ENCODE results near the gene TNS2. TPM values are rescaled to one million over a fixed set of nuclear protein-coding genes. Genes with fewer than 3 reads are reported as not detected.

Gene TNS2
- total and polyA plus RNA-seq, 2 of the 13 experiments (the other 11 are each of a cell fraction or from before 2014, with no cell fraction given), result 8.9 to 20.4 TPM

DNA sequence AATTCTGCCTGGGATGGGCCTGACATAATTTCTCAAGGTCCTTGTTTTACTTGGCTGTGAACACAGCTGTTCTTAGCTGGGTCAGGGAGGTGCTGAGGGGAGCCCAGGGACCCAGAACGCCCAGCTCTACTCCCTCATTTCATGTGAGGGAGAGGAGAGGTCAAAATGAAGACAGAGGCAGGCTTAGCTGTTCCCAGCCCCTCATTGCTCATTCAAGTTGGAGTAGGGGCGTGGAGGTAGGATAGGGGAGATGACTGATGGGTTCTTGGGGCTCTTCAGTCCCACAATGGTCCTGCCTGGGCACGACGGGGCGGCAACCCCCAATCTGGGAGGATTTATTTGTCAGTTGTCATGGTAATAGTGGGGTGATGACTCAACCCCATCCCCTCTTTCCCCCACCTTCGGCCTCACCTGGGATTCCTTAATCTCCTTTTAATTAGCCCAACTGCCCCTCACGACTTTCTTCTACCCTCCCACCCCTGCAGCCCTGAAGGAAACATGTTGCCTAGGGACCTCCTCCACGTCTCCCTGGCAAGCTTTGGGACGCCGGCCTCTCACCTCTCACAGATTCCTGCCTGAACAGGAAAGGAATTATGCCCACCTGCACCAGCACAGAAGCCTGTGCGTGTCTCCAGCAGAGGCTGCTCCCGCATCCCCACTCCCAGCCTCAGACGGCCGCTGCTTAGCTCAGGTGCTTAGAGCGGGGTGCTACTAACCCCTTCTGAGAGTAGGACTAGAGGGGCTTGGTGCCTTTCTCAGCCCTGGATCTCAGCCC, 19.1 kb downstream of the TNS2 start:
- H3K36me3 ChIP-seq (replicated peaks in 1 of 2; ENCODE audit: control insufficient read depth in 1 of 2, insufficient read depth in 2 of 2, low read length in 2 of 2), result peaks cover 0 to 10% of the 10 kb centered on the region in 2 experiments; a peak in 2 of 5 replicates
- ATAC-seq, result no peak
- H3K4me3 ChIP-seq (replicated peaks in 1 of 3; ENCODE audit: insufficient read depth in 1 of 3, low read depth in 2 of 3, low read length in 3 of 3), result no peak overlapping the region
- FAIRE-seq, result no peak
- no peak overlapping the region for H3K4me2 ChIP-seq (ENCODE audit: low read depth, low read length)
- intact Hi-C loops (cut with micrococcal nuclease; ENCODE audit: unreplicated experiment) (no loop called here), in situ Hi-C loops (cut with HindIII; ENCODE audit: extremely low pct_ligation_motif_present, low pct_unique_long_range_greater_than_20kb) (no loop called here)
- H3K4me1 ChIP-seq (ENCODE audit: insufficient read depth, low read length), result peaks cover 22% of the 10 kb centered on the region
- ChIA-PET POLR2A (interaction anchor here (1.4 to 4.6 kb wide), 3 partner anchors 10 to 32 kb away, joined by 4 to 47 read pairs (median 6); partner anchors contain the start of genes SOAT2 and SPRYD3), CTCF (ENCODE audit: low intra/inter-chr PET ratio, low total read pairs) (no interaction called here)
- no peak overlapping the region for H2AFZ ChIP-seq (ENCODE audit: low read length)
- H3K9ac ChIP-seq (ENCODE audit: insufficient read depth, low read depth, low read length), result no peak overlapping the region
- 88% methylated on average over 13 of the region's 15 CpGs for WGBS (ENCODE audit: low lambda C conversion rate)
- DNase-seq (ENCODE audit: low spot score), result no peak
- H3K9me3 ChIP-seq (ENCODE audit: low read length), result no peaks in the 10 kb centered on the region
- no peaks in the 10 kb centered on the region for H4K20me1 ChIP-seq (ENCODE audit: insufficient read depth, low read length)
- H3K27ac ChIP-seq (ENCODE audit: extremely low read length, insufficient read depth, low read length), result no peak overlapping the region
- BruUV-seq (replicated peaks), result no TSS peak
- no peaks in the 10 kb centered on the region for H3K27me3 ChIP-seq (ENCODE audit: control insufficient read depth in 1 of 2, insufficient read depth in 2 of 2, low read length in 2 of 2)
- no peaks in the 10 kb centered on the region for H3K79me2 ChIP-seq (ENCODE audit: insufficient read depth, low read length)
- no peak for TF ChIP-seq ZNF496 (CRISPR knock-in tag; IDR thresholded peaks at IDR 0.05; ENCODE audit: insufficient replicate concordance)
- no peak for TF ChIP-seq RCOR2 (CRISPR knock-in tag; IDR thresholded peaks at IDR 0.05)
- no peak for TF ChIP-seq POLR2AphosphoS2 (IDR thresholded peaks at IDR 0.05; ENCODE audit: low read depth, low read length)
- TF ChIP-seq ZNF619 (CRISPR knock-in tag; IDR thresholded peaks at IDR 0.05), result no peak
- TF ChIP-seq ZZZ3 (CRISPR knock-in tag; IDR thresholded peaks at IDR 0.05; ENCODE audit: borderline replicate concordance), result no peak
- TF ChIP-seq, protein P1, sequence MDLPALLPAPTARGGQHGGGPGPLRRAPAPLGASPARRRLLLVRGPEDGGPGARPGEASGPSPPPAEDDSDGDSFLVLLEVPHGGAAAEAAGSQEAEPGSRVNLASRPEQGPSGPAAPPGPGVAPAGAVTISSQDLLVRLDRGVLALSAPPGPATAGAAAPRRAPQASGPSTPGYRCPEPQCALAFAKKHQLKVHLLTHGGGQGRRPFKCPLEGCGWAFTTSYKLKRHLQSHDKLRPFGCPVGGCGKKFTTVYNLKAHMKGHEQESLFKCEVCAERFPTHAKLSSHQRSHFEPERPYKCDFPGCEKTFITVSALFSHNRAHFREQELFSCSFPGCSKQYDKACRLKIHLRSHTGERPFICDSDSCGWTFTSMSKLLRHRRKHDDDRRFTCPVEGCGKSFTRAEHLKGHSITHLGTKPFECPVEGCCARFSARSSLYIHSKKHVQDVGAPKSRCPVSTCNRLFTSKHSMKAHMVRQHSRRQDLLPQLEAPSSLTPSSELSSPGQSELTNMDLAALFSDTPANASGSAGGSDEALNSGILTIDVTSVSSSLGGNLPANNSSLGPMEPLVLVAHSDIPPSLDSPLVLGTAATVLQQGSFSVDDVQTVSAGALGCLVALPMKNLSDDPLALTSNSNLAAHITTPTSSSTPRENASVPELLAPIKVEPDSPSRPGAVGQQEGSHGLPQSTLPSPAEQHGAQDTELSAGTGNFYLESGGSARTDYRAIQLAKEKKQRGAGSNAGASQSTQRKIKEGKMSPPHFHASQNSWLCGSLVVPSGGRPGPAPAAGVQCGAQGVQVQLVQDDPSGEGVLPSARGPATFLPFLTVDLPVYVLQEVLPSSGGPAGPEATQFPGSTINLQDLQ (CRISPR knock-in tag; IDR thresholded peaks at IDR 0.05), result no peak
- TF ChIP-seq, protein P2, sequence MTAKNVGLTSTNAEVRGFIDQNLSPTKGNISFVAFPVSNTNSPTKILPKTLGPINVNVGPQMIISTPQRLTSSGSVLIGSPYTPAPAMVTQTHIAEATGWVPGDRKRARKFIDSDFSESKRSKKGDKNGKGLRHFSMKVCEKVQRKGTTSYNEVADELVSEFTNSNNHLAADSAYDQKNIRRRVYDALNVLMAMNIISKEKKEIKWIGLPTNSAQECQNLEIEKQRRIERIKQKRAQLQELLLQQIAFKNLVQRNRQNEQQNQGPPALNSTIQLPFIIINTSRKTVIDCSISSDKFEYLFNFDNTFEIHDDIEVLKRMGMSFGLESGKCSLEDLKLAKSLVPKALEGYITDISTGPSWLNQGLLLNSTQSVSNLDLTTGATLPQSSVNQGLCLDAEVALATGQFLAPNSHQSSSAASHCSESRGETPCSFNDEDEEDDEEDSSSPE (CRISPR knock-in tag; IDR thresholded peaks at IDR 0.05), result no peak
- TF ChIP-seq, protein P3, sequence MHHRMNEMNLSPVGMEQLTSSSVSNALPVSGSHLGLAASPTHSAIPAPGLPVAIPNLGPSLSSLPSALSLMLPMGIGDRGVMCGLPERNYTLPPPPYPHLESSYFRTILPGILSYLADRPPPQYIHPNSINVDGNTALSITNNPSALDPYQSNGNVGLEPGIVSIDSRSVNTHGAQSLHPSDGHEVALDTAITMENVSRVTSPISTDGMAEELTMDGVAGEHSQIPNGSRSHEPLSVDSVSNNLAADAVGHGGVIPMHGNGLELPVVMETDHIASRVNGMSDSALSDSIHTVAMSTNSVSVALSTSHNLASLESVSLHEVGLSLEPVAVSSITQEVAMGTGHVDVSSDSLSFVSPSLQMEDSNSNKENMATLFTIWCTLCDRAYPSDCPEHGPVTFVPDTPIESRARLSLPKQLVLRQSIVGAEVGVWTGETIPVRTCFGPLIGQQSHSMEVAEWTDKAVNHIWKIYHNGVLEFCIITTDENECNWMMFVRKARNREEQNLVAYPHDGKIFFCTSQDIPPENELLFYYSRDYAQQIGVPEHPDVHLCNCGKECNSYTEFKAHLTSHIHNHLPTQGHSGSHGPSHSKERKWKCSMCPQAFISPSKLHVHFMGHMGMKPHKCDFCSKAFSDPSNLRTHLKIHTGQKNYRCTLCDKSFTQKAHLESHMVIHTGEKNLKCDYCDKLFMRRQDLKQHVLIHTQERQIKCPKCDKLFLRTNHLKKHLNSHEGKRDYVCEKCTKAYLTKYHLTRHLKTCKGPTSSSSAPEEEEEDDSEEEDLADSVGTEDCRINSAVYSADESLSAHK (CRISPR knock-in tag; IDR thresholded peaks at IDR 0.05; ENCODE audit: borderline replicate concordance), result no peak
- TF ChIP-seq ZNF841 (CRISPR knock-in tag; IDR thresholded peaks at IDR 0.05; ENCODE audit: borderline replicate concordance), result no peak
- no peak for TF ChIP-seq IKZF1 (IDR thresholded peaks at IDR 0.05)
- TF ChIP-seq ZNF546 (CRISPR knock-in tag; conservative IDR thresholded peaks at IDR 0.05), result no peak
- TF ChIP-seq CSRNP1 (CRISPR knock-in tag; IDR thresholded peaks at IDR 0.05), result no peak
- TF ChIP-seq, protein P4, sequence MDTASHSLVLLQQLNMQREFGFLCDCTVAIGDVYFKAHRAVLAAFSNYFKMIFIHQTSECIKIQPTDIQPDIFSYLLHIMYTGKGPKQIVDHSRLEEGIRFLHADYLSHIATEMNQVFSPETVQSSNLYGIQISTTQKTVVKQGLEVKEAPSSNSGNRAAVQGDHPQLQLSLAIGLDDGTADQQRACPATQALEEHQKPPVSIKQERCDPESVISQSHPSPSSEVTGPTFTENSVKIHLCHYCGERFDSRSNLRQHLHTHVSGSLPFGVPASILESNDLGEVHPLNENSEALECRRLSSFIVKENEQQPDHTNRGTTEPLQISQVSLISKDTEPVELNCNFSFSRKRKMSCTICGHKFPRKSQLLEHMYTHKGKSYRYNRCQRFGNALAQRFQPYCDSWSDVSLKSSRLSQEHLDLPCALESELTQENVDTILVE (CRISPR knock-in tag; IDR thresholded peaks at IDR 0.05), result no peak
- TF ChIP-seq TCF7 (IDR thresholded peaks at IDR 0.05; ENCODE audit: low read depth), result no peak
- no peak for TF ChIP-seq ASH2L (IDR thresholded peaks at IDR 0.05; ENCODE audit: insufficient read length, low read depth, low read length)

All from HepG2 (cell line).